Brain microvascular endothelial cell (primary cell): ENCODE results near the gene PAK6.
A peak's percentile ranks its signal among the peaks of the same experiment; 100 is the strongest.

ENCODE experiments used
- DNase-seq: peaks from one replicate; pipeline ENCODE4 v3.0.0-alpha.2; 2020
- H3K27ac ChIP-seq: fragments of 250-450 bp; sonication (Bioruptor Pico); 2 replicates; pipeline ENCODE4 v1.5.1; 2020; ENCODE audit warnings: mild to moderate bottlenecking, moderate library complexity
- H3K27me3 ChIP-seq: fragments of 250-450 bp; sonication (Bioruptor Pico); replicated peaks from 2 replicates; pipeline ENCODE4 v1.5.1; 2020; ENCODE audit warnings: mild to moderate bottlenecking
- H3K36me3 ChIP-seq: fragments of 250-450 bp; sonication (Bioruptor Pico); replicated peaks from 2 replicates; pipeline ENCODE4 v1.5.1; 2020; ENCODE audit warnings: mild to moderate bottlenecking
- H3K4me3 ChIP-seq: 2 replicates; pipeline ENCODE4 v1.5.1; 2011; ENCODE audit warnings: low read depth, mild to moderate bottlenecking, control low read depth, low read length, moderate library complexity
- CTCF ChIP-seq: IDR thresholded peaks from 2 replicates; pipeline ENCODE4 v1.5.1; 2011; ENCODE audit warnings: low read depth, mild to moderate bottlenecking, moderate library complexity, low read length, control low read depth, inconsistent platforms; ENCODE audit errors: missing control alignments
- in situ Hi-C: cut with HindIII; loops from 2 replicates; pipeline ENCODE4 v1.10.0; 2017; ENCODE audit warnings: low sequenced_read_pairs, low pct_ligation_motif_present

The PAK6 gene

DNA sequence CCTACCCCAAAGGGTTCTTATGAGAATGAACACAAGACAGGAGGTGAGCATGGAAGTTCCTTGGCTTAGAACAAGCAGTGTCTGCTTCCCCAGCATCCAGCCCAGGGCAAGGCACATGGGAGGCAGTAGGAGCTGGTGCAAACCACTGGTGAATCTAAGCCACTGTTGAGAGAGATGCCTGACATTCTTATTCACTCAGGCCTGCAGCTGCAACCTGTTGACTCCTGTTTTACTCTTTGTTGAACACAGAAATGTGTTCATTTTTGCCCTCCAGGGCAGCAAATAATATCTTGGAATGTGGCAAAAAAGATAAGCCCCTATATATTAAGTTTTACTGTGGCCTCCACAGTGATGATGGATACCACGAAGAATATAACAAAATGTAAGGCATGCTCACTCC is 8.9 kb upstream of the PAK6 start:
- no peak for TF ChIP-seq CTCF
- H3K27me3 ChIP-seq: no peaks in the 10 kb centered on the region
- no peaks in the 10 kb centered on the region for H3K36me3 ChIP-seq
- in situ Hi-C loops: loop anchor here (5.0 kb wide), 1 partner anchor 42 kb away; no protein-coding TSS in a partner anchor
- H3K4me3 ChIP-seq: no peak overlapping the region
- no peak for DNase-seq
- no peak overlapping the region for H3K27ac ChIP-seq

- no peak for TF ChIP-seq CTCF
- Histone ChIP-seq H3K27me3 (no peaks in the 10 kb centered on the region), H3K27ac (no peak overlapping the region), H3K4me3 (no peak overlapping the region), H3K36me3 (no peaks in the 10 kb centered on the region)
- in situ Hi-C loops: no loop called here
- DNase-seq: no peak
These were observed 6.2 kb upstream of the PAK6 start for GRCh38 chr15:40232625-40233070.

- no peaks in the 10 kb centered on the region for H3K36me3 ChIP-seq
- in situ Hi-C loops: no loop called here
- H3K4me3 ChIP-seq: no peak overlapping the region
- H3K27me3 ChIP-seq: no peaks in the 10 kb centered on the region
- no peak for DNase-seq
- H3K27ac ChIP-seq: no peak overlapping the region
- no peak for TF ChIP-seq CTCF
These were observed 4.9 kb upstream of the PAK6 start for GRCh38 chr15:40233727-40234577.

DNA sequence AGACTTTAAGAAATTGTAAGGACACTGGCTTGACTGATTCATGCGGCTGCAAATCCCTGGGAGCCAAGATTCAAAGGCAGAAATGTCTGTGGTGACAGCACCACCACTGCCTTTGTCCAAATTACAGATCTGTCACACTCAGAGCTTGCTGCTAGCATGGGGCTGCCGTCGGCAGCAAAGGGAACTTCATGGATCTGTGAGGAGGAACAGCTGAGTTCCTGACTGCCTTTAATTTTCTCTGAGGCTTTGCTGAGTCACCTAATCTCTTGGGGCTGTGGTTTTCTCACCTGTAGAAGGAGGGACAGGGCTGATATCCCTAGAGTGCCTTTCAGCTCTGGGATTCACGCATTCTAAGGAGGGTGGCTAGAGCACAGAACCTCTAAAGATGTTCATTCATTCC is 4.1 kb upstream of the PAK6 start:
- DNase-seq: no peak
- TF ChIP-seq CTCF: no peak
- no peaks in the 10 kb centered on the region for H3K36me3 ChIP-seq
- no peak overlapping the region for H3K4me3 ChIP-seq
- in situ Hi-C loops: no loop called here
- H3K27ac ChIP-seq: no peak overlapping the region
- no peaks in the 10 kb centered on the region for H3K27me3 ChIP-seq

DNA sequence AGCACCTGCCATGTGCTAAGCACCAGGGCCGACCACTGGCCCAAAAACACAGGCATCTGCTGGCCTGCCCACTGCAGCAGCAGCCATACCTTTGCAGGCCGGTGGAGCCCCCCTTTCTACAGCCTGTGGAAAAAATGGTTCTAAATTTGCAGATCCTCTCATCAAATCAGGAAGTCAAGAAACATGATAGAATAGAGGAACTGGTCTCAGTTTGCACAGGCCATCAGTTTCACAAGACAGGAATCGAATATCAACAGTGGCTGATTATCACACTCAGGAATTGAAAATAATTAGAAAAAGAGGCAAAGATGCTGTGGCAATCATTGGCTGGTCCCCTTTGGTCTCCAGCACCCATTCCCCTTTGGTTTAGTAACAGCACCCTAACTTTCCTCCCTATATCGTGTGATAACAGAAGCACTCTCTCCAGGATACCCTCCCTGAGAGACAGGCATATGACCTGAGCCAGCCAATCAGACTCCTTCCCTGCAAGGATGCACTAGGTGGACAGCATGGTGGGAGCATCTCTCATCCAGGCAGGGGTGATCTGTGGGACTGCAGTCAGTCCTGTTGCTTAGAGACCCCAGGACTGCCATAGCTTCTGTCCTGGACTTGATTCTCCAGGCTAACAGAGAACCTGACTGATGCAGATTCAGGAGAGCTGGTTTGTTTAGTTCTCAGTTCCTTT is 3.5 kb upstream of the PAK6 start:
- no peak overlapping the region for H3K4me3 ChIP-seq
- DNase-seq: no peak
- no peak for TF ChIP-seq CTCF
- no peaks in the 10 kb centered on the region for H3K36me3 ChIP-seq
- in situ Hi-C loops: no loop called here
- H3K27me3 ChIP-seq: no peaks in the 10 kb centered on the region
- H3K27ac ChIP-seq: no peak overlapping the region

DNA sequence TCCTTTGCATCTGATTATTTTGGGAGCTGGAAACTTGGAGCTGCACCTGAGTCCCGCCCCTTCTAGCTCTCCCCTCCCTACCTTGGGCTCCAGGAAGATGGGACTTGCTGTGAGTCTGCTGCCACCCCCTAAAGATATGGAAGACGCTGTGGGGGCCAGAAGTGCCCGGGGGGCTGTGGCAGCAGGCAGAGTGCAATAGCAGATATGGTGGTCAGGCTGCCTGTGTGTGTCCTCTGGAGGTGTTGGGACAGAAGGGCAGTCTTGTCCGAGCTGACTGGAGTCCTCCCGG is 485 bp downstream of the PAK6 start:
- no peak for DNase-seq
- no peaks in the 10 kb centered on the region for H3K36me3 ChIP-seq
- in situ Hi-C loops: no loop called here
- no peak for TF ChIP-seq CTCF
- no peaks in the 10 kb centered on the region for H3K27me3 ChIP-seq
- no peak overlapping the region for H3K27ac ChIP-seq
- peak overlapping the region; percentile 39 for H3K4me3 ChIP-seq
